ENCODE data around the gene NKX1-1. TPM values are rescaled to one million over a fixed set of nuclear protein-coding genes. Genes with fewer than 3 reads are reported as not detected.
A peak's percentile ranks its signal among the peaks of the same experiment; 100 is the strongest.

Gene NKX1-1
- total and polyA plus RNA-seq, 12 donors, result not detected

DNA sequence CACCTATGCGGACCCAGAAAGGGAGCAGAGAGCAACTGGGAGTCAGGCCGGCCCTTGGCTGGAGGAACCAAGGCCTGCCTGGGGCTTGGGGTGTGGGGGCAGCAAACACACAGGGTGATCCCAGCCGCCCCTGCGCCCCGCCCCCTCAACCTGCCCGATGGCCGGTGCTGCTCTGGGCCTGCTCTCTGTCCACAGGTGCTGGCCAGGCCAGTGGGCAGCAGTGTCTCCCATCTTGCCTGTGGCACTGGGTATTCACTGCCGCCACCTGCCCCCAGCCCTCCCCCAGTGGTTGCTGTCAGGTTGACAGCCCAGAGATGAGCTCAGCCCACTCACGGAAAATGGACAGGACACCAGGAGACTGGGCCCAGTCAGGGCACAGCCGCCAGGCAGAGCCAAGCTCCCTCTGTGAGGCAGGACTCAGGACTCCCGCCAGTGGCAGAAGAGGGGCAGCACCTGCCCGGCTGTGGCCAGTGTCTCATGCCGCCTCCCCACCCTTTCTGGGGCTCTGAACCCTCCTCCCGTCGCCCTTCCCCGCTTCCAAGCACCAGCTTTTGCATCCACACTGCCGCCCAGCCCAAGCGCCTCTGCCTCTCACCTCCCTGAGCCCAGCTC, 4.7 kb downstream of the NKX1-1 start:
- no peak overlapping the region for H3K27ac ChIP-seq
- peaks cover 60% of the 10 kb centered on the region for H3K27me3 ChIP-seq
- DNase-seq, result peak in 1 of 7 donors; percentile 7
- H3K9me3 ChIP-seq (replicated peaks in 1 of 3), result no peaks in the 10 kb centered on the region
- TF ChIP-seq, protein P1, sequence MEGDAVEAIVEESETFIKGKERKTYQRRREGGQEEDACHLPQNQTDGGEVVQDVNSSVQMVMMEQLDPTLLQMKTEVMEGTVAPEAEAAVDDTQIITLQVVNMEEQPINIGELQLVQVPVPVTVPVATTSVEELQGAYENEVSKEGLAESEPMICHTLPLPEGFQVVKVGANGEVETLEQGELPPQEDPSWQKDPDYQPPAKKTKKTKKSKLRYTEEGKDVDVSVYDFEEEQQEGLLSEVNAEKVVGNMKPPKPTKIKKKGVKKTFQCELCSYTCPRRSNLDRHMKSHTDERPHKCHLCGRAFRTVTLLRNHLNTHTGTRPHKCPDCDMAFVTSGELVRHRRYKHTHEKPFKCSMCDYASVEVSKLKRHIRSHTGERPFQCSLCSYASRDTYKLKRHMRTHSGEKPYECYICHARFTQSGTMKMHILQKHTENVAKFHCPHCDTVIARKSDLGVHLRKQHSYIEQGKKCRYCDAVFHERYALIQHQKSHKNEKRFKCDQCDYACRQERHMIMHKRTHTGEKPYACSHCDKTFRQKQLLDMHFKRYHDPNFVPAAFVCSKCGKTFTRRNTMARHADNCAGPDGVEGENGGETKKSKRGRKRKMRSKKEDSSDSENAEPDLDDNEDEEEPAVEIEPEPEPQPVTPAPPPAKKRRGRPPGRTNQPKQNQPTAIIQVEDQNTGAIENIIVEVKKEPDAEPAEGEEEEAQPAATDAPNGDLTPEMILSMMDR (IDR thresholded peaks at IDR 0.05), result no peak
- no peak for TF ChIP-seq POLR2A (IDR thresholded peaks at IDR 0.05)
- WGBS, 4 donors, result 25 to 100% (median 38%) methylated on average over 1 to 18 of the region's 18 CpGs
- intact Hi-C loops (cut with DNase I), result no loop called here
- no peaks in the 10 kb centered on the region for H3K4me1 ChIP-seq (replicated peaks in 1 of 2)
- H3K36me3 ChIP-seq (replicated peaks in 1 of 2), result no peaks in the 10 kb centered on the region
- no peak overlapping the region for H3K4me3 ChIP-seq

DNA sequence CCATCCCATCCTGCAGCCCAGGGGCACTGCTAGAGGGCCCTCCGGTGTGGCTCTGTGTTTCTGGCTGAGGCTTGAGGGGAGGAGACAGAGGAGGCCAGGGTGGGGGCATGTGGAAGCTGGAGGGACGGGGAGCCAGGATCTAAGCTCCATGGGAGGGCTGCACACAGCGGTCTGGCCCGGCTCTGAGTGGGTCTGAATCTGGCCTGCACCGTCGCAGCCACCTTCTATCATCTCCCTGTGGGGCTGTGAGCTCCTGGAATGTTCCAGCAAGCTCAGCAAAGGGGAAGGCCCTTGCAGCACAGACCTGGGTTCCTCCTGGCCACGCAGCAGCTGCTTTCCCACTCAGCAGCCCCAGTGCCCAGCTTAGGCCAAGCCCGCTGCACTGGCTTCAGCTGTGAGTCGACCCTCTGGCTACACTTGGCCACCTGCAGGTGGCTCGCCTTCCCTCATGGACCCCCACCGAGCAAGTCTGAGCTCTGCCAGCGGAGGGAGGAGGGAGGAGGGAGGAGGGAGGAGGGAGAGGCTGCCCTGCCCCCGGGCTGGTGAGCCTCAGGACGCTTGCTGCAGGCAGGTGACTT, 5.3 kb downstream of the NKX1-1 start:
- no peaks in the 10 kb centered on the region for H3K9me3 ChIP-seq (replicated peaks in 1 of 3)
- no peak overlapping the region for H3K4me3 ChIP-seq
- no peak overlapping the region for H3K27ac ChIP-seq
- WGBS, 4 donors, result 39 to 52% (median 49%) methylated on average over 10 to 14 of the region's 14 CpGs
- TF ChIP-seq POLR2A (IDR thresholded peaks at IDR 0.05), result no peak
- TF ChIP-seq, protein P1 (IDR thresholded peaks at IDR 0.05), result no peak
- no peaks in the 10 kb centered on the region for H3K4me1 ChIP-seq (replicated peaks in 1 of 2)
- no peaks in the 10 kb centered on the region for H3K36me3 ChIP-seq (replicated peaks in 1 of 2)
- H3K27me3 ChIP-seq, result peaks cover 54% of the 10 kb centered on the region
- intact Hi-C loops (cut with DNase I), result no loop called here
- peak in 3 of 7 donors; percentile 1 to 17 (median 2) for DNase-seq

DNA sequence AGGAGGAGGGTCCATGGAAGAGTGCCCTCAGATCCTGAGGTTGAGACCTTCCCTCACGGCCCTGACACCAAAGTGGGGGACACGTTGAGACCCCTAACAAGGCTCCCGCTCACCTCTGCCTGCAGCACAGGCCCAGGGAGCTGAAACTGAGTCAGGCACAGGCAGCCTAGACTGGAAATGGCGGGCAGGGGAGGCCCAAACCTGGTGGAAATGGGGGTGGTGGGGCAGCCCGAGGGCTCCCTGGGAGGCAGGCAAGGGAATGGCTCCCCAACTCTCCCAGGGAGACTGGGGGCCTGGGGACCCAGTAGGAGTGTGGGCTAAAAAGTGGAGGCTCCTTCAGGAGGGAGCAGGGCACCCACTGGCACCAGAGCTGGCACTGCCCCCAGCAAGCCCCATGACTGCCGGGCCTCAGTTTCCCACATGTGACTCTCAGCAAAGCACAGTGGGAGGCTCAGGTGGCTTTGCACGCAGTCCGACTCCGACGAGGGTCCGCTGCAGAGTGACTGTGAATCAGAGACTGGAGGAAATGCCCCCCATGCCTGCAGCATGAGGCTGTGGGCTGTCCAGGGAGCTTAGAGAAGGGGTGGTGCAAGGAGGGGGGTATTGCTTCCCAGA, 5.9 kb downstream of the NKX1-1 start:
- 0 to 91% (median 82%) methylated on average over 1 to 11 of the region's 11 CpGs for WGBS, 4 donors
- Histone ChIP-seq H3K36me3 (replicated peaks in 1 of 2) (no peaks in the 10 kb centered on the region), H3K27me3 (peaks cover 48% of the 10 kb centered on the region), H3K27ac (no peak overlapping the region), H3K9me3 (replicated peaks in 1 of 3) (no peaks in the 10 kb centered on the region), H3K4me3 (no peak overlapping the region), H3K4me1 (replicated peaks in 1 of 2) (no peaks in the 10 kb centered on the region)
- intact Hi-C loops (cut with DNase I), result no loop called here
- TF ChIP-seq, protein P1 (IDR thresholded peaks at IDR 0.05), result no peak
- no peak for TF ChIP-seq POLR2A (IDR thresholded peaks at IDR 0.05)
- no peak for DNase-seq

DNA sequence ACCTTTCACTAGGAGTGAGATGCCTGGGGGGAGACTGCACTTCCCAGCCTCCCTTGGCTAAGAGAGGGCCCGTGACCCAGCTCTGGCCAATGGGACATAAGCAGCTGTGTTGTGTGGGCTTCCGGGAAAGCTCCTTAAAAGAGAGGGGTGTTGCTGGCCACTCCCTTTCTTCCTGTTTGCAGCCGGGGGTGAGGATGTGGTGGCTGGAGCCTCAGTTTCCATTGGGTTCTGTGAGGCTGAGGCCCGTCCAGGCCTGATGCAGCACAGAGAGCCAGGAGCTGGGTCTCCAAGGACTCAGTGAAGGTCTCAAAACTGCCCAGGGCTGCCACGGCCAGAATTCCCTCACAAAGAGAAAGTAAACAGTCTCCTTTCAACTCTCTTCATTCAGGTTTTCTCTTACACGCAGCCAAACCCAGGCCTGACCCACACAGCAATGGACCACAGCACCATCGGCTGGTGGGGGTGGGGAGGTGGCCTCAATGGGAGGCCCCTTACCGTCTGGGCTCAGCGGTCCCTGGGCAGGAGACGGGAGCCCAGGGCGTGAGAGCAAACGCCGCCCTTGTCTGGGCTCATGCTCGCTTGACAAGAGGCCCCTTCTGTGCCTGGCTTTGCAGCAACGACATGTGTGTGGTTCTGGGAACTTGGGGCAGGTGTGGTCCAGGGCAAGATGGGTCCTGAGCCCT, 6.6 kb downstream of the NKX1-1 start:
- peaks cover 42% of the 10 kb centered on the region for H3K27me3 ChIP-seq
- intact Hi-C loops (cut with DNase I), result loop anchor here in 1 of 2 donors (10.0 kb wide), 1 partner anchor 405 kb away; no protein-coding TSS in a partner anchor
- WGBS, 4 donors, result 70 to 91% (median 78%) methylated on average over 10 to 15 of the region's 15 CpGs
- no peaks in the 10 kb centered on the region for H3K9me3 ChIP-seq (replicated peaks in 1 of 3)
- H3K27ac ChIP-seq, result no peak overlapping the region
- peak in 3 of 7 donors; percentile 2 to 11 (median 5) for DNase-seq
- no peaks in the 10 kb centered on the region for H3K36me3 ChIP-seq (replicated peaks in 1 of 2)
- no peaks in the 10 kb centered on the region for H3K4me1 ChIP-seq (replicated peaks in 1 of 2)
- TF ChIP-seq POLR2A (IDR thresholded peaks at IDR 0.05), result no peak
- TF ChIP-seq, protein P1 (IDR thresholded peaks at IDR 0.05), result no peak
- H3K4me3 ChIP-seq, result no peak overlapping the region
